DMS53 (cell line): ENCODE results near the gene GALNTL6.

Source experiments
- DNase-seq: peaks from one replicate; lab custom pipeline; 2025; lab: John Stamatoyannopoulos, UW

Gene GALNTL6

DNA sequence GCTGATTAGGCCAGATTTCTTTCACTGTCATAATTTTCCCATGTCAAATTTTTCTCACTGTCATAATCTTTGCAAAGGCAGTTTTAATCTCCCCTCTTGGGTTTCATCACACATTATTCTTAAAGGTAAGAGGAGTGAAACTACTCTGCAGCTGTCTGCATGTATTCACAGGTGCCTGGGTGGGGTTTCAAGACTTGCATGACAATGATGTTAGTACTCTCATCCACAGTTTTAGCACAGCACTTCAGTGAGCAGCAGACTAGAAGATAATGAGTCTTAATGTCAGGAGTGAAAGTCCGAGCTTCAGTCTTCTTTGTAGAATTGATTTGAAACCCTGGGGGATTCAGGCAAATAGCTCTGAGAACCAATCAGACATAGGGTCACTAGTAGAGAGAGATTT is 1172.9 kb downstream of the GALNTL6 start:
- no peak for DNase-seq

DNA sequence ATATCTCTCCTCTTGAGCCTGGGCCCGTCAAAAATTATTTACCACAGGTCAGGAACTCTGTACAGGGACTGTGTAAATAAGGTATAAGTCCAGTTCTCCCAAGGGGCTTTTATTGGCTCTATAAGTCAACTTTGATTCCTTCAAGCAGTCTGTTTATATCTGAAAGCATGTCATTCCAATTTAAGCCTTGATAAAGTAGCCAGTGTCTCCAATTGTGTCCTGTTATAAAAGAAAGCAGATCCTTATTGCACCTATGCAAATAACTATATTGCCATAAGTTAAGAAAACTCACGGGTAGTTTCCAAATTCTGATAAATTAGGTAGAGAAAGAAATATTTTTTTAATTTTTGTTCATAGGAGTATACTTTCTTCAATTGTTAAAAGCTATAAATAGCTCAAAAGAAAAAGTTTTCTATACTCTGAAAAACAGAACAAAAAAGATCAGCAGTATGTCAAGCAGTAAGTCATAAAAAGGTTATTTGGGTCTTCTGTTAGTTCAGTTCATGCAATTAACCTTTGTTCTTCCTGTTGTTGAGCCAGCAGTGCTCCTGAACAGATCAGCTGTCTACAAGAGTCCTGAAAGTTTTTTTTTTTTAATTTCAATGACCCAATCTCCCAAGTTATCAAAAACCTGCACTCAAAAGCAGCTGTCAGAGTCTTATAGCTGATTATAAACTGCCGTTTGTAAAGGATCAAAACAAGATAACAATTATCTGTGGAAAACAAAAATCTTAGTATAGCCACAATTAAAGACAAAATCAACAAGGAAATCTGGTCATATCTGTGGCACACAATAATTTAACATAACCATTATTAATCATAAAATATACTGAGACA is 1177.0 kb downstream of the GALNTL6 start:
- DNase-seq = peak; percentile 43

DNA sequence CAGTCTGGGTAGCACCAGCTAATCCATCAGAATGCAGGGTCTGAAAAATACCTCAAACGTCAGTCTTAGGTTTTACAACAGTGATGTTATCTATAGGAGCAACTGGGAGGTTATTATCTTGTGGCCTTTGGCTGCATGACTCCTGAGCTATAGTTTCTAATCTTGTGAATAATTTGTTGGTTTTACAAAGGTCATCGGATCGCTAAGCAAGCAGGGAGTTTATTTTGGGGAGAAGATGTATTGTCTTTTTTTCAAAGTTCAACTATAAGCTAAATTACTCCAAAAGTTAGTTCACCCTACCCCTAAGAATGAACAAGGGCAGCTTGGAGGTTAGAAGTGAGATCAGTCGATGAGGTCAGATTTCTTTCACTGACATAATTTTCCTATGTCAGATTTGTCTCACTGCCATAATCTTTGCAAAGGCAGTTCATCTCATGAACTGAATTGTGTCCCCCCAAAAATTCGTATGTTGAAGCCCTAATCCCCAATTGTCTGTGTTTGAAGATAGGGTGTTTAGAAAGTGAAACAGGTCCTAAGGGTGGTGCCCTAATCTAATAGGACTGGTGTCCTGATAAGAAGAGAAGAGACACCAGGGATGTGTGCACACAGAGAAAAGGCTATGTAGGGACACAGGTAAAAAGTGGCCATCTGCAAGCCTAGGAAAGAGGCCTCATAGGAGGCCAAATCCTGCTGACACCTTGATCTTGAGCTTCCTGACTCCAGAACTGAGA is 1179.6 kb downstream of the GALNTL6 start:
- no peak for DNase-seq

DNA sequence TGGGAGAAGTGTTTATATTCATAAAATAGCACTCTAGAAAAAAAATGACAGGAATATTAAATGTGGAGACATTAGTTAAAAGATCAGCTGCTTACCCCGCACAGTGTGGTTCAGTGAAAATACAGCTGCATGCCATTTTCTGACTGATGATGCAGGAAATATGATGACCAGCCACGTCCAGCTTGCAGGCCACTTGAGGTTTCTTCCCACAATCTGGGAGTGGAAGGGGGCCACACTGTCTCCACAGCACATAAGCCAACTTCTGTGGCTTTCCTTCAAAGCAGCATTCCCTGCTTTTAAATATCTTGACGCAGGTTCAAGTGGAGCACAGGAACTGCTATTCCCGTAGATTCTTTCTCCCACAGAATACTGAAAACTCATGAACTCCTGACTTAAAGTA is 1182.0 kb downstream of the GALNTL6 start:
- DNase-seq = no peak

DNA sequence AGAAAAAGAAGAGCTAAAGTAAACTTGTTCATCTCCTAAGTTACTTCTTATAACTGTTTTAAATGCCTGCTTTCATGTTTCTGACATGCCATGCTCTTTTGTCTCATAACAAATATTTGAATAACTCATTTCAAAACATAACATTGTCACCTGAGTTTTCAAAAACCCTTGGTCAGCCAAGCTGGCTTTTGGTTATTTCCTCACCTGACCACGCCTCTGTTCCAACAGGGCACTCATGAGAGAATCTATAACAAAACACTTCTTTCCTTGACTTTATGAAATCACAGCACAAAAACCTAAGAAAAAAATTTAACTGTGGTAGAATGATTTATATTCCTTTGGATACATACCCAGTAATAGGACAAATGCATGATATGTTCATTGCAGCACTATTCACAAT is 1182.5 kb downstream of the GALNTL6 start:
- DNase-seq = peak; percentile 2

DNA sequence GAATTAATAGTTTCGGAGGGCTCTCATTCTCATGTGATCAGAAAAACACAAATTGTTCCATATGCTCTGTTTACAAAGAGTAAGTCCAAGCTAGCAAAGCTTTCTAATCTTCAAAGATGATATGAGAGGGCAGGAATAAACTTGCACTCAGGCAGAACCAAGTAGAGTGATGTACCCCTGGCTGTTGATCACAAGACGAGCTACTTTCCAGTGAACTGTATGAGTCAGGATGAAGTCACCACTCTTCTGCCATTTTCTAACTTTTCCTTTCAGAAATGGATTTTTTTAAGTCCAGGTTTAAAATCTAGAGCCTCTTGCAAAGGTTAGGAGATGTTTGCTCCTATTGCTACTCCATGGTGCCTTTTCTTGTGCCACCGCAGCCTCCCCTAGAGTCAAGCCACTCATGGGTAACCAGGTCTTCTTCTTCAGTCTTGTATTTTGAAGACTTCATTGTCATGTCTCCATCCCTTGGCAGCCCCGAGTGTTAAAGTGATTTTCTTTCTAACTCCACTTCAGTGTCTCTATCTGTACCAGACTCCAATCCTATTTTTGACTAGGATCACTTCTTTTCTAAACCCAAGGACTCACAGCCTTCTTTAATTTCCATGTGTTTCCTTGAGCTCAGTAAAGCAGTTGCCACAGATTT is 1183.5 kb downstream of the GALNTL6 start:
- DNase-seq = peak; percentile 55

DNA sequence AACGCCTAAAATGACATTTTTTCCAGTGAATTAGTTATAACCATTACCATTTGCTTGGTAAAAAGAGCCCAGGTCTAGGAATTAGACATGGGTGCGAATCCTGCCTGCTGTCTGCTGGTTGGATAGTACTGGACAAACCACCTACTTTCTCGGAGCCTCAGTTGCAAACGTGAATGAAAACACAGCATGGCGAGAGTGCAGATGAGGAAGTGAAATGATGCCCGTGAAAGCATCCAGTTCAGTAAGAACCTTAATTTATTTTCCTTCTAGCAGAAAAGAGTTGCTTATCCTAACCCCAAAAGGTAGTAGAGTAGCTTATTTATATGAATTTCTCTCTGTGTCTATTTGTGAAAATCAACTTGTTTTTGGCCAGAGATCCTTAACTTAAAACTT is 1184.0 kb downstream of the GALNTL6 start:
- DNase-seq = no peak

DNA sequence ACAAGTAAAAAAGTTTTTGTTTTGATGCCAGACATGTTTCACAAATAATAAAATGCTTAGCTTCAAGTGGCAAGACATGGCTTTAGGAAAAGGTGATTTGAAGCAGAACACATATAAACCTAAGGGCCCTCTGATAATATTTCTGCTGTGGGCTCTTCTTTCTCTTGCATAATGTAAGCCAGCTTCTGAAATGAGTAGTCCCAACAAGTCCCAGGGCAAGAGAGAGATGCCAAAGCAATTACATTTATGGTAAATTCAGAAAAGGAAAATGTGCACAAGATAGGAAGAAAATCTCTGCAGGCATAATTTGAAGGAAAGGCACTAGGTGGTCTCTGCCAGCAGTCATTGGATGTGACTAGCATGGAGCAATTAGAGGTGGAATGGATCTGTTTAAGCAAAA is 1184.7 kb downstream of the GALNTL6 start:
- no peak for DNase-seq

DNA sequence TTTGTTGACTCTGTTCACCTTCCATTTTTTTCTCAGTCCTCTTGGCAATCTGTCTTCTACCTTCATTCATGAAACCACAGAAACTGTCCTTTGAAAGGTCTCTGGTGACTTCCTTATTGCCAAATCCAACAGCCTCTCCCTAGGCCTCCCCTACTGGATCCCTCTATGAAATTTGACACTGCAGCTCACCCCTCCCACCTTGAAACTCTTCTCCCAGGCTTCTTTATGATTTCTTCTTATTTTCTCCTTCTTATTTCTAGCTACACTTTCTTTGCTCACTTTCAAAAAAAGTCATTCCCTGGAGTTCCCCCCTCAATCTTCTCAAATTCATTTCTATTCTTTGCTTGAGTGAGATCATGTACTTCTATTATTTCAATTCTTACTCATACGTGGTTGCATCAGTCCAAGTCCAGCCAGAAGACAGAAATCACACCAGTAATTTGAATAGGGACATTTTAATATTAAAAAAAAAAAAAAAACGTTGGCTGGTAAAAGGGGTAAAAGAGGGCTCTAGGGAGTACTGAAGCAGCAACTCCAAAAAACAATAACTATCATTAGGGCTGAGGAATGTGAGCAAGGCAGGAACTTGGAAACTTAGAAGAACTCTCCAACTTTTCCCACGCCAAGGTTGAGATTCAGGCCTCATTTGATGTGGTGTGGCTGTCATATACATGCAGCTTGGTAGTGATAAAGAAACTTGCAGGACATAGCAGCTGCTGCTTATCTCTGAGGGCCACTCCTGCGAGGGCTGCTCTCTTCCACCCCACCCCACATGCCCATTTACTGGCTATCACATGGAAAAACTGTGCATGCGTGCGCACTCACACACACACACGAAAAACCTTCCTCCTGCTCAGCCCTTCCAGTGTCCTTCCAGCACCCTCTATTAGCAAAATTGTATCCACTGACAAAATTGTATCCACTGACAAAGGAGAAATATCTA is 1185.6 kb downstream of the GALNTL6 start:
- peak; percentile 20 for DNase-seq

DNA sequence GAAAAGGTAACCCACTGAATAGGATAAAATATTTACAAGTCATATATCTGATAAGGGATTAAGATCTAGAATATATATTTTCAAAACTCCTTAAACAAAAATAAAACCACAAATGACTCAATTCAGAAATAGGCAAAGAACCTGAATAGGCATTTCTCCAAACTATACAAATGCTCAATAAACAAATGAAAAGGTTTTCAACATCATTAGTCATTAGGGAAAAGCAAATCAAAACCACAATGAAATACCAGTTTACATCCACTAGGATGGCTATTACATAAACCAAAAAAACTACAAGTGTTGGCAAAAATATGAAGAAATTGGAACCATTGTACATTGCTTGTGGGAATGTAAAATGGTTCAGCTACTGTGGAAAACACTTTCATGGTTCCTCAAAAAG is 1188.4 kb downstream of the GALNTL6 start:
- DNase-seq = no peak

DNA sequence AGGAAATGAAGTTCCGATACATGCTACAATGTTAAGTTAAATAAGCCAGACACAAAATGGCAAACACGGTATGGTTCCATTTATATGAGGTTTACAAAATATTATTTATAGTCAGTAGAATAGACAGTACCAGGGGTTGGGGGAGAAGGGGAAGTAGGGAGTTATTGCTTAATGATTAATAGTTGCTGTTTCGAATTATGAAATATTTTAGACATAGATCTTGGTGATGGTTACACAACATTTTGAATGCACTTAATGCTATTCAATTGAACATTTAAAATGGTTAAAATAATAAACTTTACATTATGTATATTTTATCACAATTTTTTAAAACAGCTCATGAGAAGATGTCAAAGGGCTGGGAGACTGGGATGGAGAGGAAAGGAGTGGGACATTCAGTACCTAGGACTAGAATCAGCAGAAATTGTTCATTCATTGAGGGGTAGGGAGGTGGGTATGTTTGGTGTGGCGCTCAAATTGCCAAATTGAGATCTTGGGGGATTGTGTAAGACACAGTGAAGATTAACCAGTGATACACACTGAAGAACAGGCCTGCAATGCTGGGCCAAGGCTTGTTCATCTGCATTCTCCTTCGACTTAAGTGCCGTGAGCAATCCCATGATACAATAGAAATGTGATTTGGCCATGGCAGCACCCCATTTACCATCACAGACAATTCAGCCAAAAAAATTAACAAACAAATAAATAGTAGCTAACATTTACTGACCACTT is 1189.8 kb downstream of the GALNTL6 start:
- no peak for DNase-seq

DNA sequence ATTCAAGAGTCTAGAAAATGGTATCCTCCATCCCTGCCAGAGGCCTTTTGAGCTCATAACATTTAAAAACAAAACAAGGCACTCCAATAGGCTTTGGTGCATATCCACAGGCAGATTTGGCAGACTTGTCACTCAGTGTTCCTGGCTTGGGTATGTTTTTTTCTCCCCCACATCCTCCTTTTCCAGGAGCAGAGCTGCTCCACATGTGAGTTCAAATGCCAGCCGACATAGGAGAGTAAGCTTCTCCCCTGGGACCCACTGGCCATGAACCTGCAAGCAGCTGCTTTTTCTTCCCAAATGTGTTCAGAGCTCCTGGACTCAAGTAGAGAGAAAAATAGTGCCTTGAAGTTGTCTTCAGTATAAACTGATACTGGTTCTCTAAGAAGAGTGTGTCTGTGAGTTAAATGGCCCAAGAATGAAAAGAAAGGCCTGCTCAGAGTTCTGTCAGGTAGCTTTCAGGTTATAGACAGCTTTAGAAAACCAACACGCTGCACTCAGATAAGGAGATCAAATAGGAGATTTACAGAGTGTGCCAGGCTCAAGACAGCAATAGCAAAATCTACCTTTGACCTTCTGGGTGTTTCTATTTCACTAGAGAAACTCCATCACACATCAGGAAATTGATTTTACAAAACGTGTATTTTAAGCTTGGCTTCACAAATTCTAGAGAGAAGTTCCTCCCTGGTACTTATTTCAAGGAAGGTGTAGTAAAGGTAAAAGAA is 1192.9 kb downstream of the GALNTL6 start:
- peak; percentile 11 for DNase-seq

DNA sequence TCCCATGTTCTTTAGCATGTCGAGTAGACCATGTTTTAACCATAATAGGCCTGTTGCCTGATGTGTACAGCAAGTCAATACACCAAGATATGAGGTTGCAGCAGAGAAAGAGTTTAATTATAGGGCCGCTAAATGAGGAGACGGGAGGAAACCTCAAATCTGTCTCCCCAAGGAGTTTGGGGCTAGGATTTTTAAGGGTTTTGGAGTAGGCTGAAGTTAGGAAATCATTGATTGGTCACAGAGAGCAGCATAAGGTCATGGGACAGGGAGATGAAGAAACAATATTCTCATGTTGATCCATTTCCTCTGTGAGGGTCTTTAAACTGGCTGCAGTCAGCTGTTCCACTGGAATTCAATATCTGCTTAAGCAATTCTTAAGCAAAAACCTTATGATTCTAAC is 1195.2 kb downstream of the GALNTL6 start:
- DNase-seq = no peak

DNA sequence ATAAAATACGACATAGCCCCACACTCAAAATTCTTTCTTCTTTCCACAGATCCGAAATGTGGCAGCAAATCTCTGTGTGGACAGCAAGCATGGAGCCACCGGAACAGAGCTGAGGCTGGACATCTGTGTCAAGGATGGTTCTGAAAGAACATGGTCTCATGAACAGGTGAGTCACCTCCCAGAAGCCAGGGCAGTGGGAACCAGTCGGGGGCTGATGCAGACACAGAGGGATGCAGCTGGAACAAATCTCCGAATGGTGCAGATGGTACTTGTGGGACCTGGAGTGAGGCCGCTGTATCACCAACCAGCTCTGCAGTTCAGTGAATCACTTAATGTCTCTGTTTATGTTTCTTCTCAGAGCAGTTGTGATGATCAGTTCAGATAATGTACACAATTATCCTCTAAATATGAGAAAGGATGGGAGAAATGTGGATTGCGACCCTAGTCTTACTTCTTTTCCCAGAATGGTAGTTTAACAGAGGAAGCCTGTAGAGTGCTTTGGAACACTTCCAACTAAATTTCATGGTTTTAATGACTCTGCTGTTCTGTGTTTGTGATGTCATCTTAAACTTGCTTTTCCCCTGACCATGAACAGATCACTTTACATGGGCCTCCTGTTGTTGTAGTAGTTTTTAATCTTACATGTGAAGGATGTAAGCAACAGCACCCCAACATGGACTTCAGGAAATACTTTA is 1196.1 kb downstream of the GALNTL6 start:
- DNase-seq = peak; percentile 19

DNA sequence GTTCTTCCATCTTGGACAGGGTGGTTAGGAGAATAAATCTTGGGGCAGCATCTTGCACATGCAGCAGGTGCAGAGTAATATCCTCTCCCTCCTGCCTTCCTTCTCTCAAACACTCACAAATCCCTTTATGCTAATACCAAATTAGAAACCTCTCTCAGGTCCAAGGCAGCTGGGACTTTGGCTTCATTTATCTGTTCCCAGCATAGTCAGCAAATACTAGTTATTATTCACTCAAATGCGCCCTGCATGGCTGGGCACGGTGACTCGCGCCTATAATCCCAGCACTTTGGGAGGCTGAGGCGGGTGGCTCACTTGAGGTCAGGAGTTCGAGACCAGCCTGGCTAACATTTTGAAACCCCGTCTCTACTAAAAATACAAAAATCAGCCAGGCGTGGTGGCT is 1199.4 kb downstream of the GALNTL6 start:
- DNase-seq = no peak

DNA sequence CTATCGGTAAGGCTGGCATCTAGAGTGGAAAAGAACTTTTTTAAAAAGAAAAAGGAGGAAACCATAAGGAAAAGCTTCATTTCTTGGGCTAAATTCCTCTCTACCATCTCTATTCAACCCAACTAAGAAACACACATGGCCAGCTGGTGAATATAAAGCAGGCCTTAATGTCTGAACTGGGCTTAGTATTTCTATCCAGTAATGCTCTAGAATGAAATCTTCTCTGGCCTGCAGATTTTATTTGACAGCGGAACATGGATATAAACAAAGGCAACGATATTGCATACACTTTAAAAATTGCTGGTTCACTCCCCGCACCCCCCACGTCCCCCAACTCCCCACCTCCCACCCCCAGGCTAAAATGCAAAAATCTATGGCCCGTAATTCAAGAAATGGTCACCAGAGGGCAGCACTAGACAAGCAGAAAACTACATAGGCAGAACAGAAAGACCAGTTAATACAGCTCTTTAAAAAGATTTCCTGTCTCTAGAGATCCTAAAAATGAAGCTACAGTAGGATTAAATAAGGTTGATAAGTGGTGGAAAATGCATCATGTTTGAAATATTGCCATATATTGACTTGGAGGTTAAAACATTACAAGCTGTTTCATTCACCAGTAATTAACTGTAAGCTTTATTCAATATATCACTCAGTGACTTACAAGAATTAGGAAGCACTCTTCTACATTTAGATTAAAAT is 1200.2 kb downstream of the GALNTL6 start:
- DNase-seq = peak; percentile 50

DNA sequence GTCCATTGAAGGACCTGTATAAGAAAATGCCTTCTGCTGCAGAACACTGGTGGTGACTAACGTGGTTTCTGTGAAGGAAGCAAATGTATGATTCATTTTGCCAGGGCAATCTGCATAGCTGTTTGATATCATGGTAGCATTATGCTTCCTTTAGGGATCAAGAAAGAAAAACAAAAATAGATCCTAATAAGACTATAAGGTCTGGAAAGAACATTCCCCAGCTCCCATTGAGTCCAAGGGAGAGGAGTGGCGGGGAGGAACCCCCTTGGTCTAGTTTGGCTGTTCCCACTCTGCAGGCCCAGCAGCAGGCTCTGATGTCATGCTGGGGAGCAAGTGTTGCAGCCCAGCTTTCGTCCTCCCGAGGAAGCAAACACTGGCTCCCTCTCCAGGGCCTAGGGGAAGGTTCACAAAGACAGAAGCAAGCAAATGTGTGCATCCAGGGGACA is 1200.9 kb downstream of the GALNTL6 start:
- DNase-seq = peak; percentile 33

DNA sequence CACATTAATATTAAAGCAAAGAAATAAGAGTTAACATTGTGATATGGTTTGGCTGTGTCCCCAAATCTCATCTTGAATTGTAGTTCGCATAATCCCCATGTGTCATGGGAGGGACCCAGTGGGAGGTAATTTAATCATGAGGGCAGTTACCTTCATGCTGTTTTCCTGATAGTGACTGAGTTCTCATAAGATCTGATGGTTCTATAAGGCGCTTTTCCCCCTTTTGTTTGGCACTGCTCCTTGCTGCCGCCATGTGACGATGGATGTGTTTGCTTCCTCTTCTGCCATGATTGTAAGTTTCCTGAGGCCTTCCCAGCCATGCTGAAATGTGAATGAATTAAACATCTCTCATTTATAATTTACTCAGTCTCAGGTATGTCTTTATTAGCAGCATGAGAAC is 1201.6 kb downstream of the GALNTL6 start:
- DNase-seq = no peak

DNA sequence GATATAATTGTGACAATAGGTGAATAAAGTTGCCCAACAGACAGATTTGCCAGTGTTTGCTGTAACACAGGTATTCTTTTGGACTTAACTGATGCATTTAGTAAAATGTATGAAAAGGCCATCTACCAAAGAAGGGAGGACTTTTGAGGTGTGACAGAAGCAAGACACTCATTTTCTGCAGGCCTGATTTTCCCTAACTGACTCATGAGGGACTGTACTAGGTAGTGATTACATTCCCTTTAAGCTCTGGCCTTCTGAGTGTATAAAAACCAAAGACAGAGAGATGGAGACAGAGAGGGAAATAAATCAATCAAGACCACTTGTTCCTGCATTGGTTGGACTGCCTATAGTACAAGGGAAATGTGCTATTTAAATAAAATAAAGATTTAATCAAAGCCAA is 1204.6 kb downstream of the GALNTL6 start:
- no peak for DNase-seq
